Muscle layer of colon (tissue), 2 donors: Measurements from ENCODE around the gene SERPINB7.

Experiments used
- H3K27ac ChIP-seq: one replicate; pipeline ENCODE4 v1.7.0; 2013; ENCODE audit warnings: low read depth, mild to moderate bottlenecking, low read length, moderate library complexity
- H3K27me3 ChIP-seq, 2 donors: one replicate each; pipeline ENCODE4 v1.7.0; 2013; ENCODE audit warnings: low read length in 2 of 2, mild to moderate bottlenecking in 2 of 2; ENCODE audit not compliant: insufficient read depth in 2 of 2, control insufficient read depth in 1 of 2
- H3K36me3 ChIP-seq: one replicate; pipeline ENCODE4 v1.7.0; 2013; ENCODE audit warnings: mild to moderate bottlenecking, low read length; ENCODE audit not compliant: insufficient read depth
- H3K4me1 ChIP-seq: one replicate; pipeline ENCODE4 v1.7.0; 2013; ENCODE audit warnings: mild to moderate bottlenecking, low read length; ENCODE audit not compliant: insufficient read depth
- H3K4me3 ChIP-seq, 2 donors: one replicate each; pipeline ENCODE4 v1.7.0; 2013; ENCODE audit warnings: low read length in 2 of 2, low read depth in 1 of 2, mild to moderate bottlenecking in 1 of 2, moderate library complexity in 1 of 2
- H3K9ac ChIP-seq: one replicate; pipeline ENCODE4 v1.7.0; 2013; ENCODE audit warnings: low read length
- H3K9me3 ChIP-seq: one replicate; pipeline ENCODE4 v1.7.0; 2013; ENCODE audit warnings: mild to moderate bottlenecking, low read length
- donor health status: abdominal sarcoma.
- donor health status: Adenocarcinoma of cecum.

Gene SERPINB7

GRCh38 chr18:63788447-63789096, 13.4 kb downstream of the SERPINB7 start:
- no peaks in the 10 kb centered on the region for H3K27me3 ChIP-seq
- H3K9ac ChIP-seq, result no peak overlapping the region
- no peaks in the 10 kb centered on the region for H3K9me3 ChIP-seq
- H3K36me3 ChIP-seq, result no peaks in the 10 kb centered on the region
- no peak overlapping the region for H3K4me3 ChIP-seq
- H3K27ac ChIP-seq, result no peak overlapping the region
- no peaks in the 10 kb centered on the region for H3K4me1 ChIP-seq

- H3K9ac ChIP-seq, result no peak overlapping the region
- no peaks in the 10 kb centered on the region for H3K27me3 ChIP-seq
- H3K9me3 ChIP-seq, result no peaks in the 10 kb centered on the region
- H3K4me1 ChIP-seq, result no peaks in the 10 kb centered on the region
- H3K27ac ChIP-seq, result no peak overlapping the region
- no peak overlapping the region for H3K4me3 ChIP-seq
- H3K36me3 ChIP-seq, result no peaks in the 10 kb centered on the region
Measured at GRCh38 chr18:63789327-63789726, 14.1 kb downstream of the SERPINB7 start.

GRCh38 chr18:63795606-63796005, 20.4 kb downstream of the SERPINB7 start:
- no peaks in the 10 kb centered on the region for H3K27me3 ChIP-seq
- no peak overlapping the region for H3K27ac ChIP-seq
- no peak overlapping the region for H3K4me3 ChIP-seq
- H3K9me3 ChIP-seq, result no peaks in the 10 kb centered on the region
- no peaks in the 10 kb centered on the region for H3K4me1 ChIP-seq
- no peaks in the 10 kb centered on the region for H3K36me3 ChIP-seq
- H3K9ac ChIP-seq, result no peak overlapping the region

- Histone ChIP-seq H3K36me3 (no peaks in the 10 kb centered on the region), H3K4me1 (no peaks in the 10 kb centered on the region), H3K27ac (no peak overlapping the region), H3K27me3 (no peaks in the 10 kb centered on the region), H3K4me3 (no peak overlapping the region), H3K9me3 (no peaks in the 10 kb centered on the region), H3K9ac (no peak overlapping the region)
Measured at GRCh38 chr18:63799189-63799588, 24.0 kb downstream of the SERPINB7 start.

GRCh38 chr18:63801343-63801742, 26.1 kb downstream of the SERPINB7 start:
- Histone ChIP-seq H3K4me3 (no peak overlapping the region), H3K9ac (no peak overlapping the region), H3K27me3 (no peaks in the 10 kb centered on the region), H3K4me1 (no peaks in the 10 kb centered on the region), H3K36me3 (no peaks in the 10 kb centered on the region), H3K27ac (no peak overlapping the region), H3K9me3 (no peaks in the 10 kb centered on the region)

GRCh38 chr18:63808125-63808524, 32.9 kb downstream of the SERPINB7 start:
- H3K27ac ChIP-seq, result no peak overlapping the region
- no peaks in the 10 kb centered on the region for H3K9me3 ChIP-seq
- H3K27me3 ChIP-seq, result no peaks in the 10 kb centered on the region

GRCh38 chr18:63817441-63818051, 42.3 kb downstream of the SERPINB7 start:
- Histone ChIP-seq H3K4me3 (peak overlapping the region in 1 of 2 donors; percentile 9), H3K4me1 (peaks cover 39% of the 10 kb centered on the region), H3K27ac (peak overlapping the region; percentile 47), H3K9me3 (no peaks in the 10 kb centered on the region), H3K9ac (no peak overlapping the region), H3K36me3 (no peaks in the 10 kb centered on the region), H3K27me3 (no peaks in the 10 kb centered on the region)

More at GRCh38 chr18:63808125-63808524, 32.9 kb downstream of the SERPINB7 start:
- Histone ChIP-seq H3K36me3 (no peaks in the 10 kb centered on the region), H3K9ac (no peak overlapping the region), H3K4me3 (no peak overlapping the region), H3K4me1 (no peaks in the 10 kb centered on the region)

GRCh38 chr18:63818212-63818611, 43.0 kb downstream of the SERPINB7 start:
- peak overlapping the region; percentile 47 for H3K27ac ChIP-seq
- H3K9ac ChIP-seq, result no peak overlapping the region
- no peaks in the 10 kb centered on the region for H3K9me3 ChIP-seq
- no peaks in the 10 kb centered on the region for H3K36me3 ChIP-seq
- peaks cover 39% of the 10 kb centered on the region for H3K4me1 ChIP-seq
- no peaks in the 10 kb centered on the region for H3K27me3 ChIP-seq
- H3K4me3 ChIP-seq, result peak overlapping the region; percentile 9 to 26

GRCh38 chr18:63819786-63820185, 44.6 kb downstream of the SERPINB7 start:
- H3K27ac ChIP-seq, result no peak overlapping the region
- H3K4me1 ChIP-seq, result peaks cover 39% of the 10 kb centered on the region
- no peak overlapping the region for H3K4me3 ChIP-seq
- no peak overlapping the region for H3K9ac ChIP-seq
- no peaks in the 10 kb centered on the region for H3K36me3 ChIP-seq
- no peaks in the 10 kb centered on the region for H3K27me3 ChIP-seq
- H3K9me3 ChIP-seq, result no peaks in the 10 kb centered on the region

- Histone ChIP-seq H3K27ac (no peak overlapping the region), H3K4me1 (peaks cover 39% of the 10 kb centered on the region), H3K36me3 (no peaks in the 10 kb centered on the region), H3K9me3 (no peaks in the 10 kb centered on the region), H3K9ac (no peak overlapping the region), H3K4me3 (no peak overlapping the region), H3K27me3 (no peaks in the 10 kb centered on the region)
Measured at GRCh38 chr18:63820694-63821093, 45.5 kb downstream of the SERPINB7 start.

- H3K36me3 ChIP-seq, result no peaks in the 10 kb centered on the region
- peaks cover 25% of the 10 kb centered on the region for H3K4me1 ChIP-seq
- H3K9me3 ChIP-seq, result no peaks in the 10 kb centered on the region
- no peak overlapping the region for H3K9ac ChIP-seq
- H3K4me3 ChIP-seq, result no peak overlapping the region
- H3K27ac ChIP-seq, result no peak overlapping the region
- H3K27me3 ChIP-seq, result no peaks in the 10 kb centered on the region
Measured at GRCh38 chr18:63823516-63824219, 48.5 kb downstream of the SERPINB7 start.
